GM18511 (cell line): ENCODE measurements around the gene CLTB.

Experiments used
- ATAC-seq: cut with Tn5 transposase; IDR thresholded peaks from one replicate; pipeline ENCODE4 v1.9.1; 2021; ENCODE audit warnings: mild to moderate bottlenecking, moderate library complexity; ENCODE audit not compliant: unreplicated experiment

CLTB gene

DNA sequence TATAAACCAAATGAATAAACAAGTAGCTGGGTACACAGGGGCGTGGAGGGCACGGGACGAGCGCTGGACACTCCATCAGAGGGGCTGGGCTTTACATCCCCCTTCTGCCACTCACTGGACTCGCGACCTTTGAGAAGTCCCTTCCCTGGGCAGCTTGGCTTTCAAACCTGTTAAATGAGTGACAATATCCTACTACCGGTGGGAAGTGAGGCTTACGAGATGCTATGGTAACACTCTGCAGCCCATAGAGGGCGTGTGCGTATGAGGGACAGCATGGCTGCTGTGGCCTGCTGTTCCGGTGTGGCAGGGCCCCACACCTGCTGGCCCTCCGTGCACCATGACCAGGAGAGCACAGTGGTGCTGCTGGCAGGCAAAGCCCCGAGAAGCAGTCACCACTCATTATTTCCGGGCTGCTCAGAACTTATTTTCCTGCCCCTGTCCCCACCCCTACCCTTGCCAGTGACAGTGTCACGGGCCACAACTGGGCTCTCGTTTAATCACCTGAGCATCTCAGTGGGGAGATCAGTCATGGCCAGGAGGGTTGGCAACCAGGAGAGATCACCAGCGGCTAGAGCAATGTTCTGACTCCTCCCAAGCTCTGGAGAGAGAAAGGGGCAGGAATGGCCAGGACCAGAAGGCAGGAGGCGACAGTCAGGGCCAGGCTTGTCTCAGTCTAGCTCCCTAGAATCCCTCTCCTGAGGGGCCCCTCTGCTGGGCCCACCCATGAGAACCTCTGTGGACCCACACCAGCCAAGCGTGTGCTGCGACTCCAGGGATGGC, 10.5 kb downstream of the CLTB start:
- no peak for ATAC-seq

DNA sequence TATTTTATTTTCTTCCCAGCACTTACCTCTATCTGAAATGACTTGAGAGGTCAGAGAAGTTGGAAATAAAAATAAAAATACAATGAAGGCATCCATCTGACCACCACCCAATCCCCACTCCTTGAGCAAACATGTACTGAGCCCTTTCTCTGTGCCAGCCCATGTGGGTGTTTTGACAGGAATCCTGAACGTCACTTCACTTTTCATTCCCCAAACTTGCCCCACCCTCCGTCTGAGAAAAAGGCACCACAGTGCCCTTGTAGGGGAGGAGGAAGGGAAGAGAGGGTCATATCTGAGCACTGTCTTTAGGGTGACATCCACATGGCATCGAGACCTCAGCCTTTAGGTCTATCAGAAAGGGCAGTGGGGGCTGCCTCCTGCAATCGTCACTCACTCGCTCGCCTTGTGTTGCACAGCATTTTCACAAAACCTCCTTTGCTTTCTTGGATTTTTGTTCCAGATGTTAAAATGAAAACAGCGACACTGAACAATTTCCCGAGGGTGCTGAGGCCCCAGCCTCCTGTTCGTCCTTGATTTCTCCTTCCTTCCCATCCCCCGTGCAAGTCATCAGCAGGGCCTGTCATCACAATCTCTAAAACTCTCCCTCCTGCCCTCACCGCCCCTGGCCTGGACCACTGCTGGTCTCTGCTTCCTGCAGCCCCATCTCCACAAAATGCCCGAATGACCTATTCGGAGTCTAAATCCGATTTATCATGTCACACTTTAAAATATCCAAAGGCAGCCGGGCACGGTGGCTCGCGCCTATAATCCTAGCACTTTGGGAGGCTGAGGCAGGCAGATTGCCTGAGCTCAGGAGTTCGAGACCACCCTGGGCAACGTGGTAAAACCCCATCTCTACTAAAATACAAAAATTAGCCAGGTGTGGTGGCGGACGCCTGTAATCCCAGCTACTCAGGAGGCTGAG, 14.8 kb downstream of the CLTB start:
- no peak for ATAC-seq

DNA sequence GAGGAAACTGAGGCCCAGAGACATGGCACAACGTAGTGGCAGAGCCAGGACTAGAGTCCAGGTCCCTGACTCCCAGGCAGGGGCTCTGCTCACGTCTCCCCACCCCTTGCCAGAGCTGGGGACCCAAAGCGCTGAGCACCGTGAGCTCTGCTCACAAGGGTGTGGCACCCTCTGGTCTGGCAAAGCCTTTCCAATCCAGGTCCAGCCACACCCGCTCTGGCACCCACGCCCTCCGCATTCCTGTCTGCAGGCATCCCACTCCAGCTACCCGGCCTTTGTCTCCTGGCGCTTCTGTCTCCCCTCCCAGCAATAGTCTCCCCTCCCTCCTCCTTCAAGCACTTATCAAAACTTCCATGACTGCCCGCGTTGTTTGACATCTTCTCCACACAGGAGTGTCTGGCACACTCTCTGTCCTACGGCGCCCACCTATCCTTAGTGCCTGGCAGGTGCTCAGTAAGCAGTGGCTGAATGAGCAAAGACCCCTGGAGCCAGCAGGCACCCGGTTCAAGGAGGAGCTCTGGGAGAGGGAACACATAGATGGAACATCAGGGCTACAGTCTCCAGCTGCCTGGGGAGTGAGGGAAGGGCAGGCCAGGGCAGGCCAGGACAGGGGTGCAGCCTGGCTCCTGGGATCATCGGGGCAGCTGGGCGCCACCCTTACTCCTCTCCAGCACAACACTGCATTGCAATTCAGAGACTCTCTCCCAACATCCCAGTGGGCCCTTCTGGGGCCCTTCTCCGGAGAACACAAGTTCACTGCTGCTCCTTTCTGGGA, 15.8 kb downstream of the CLTB start:
- no peak for ATAC-seq

DNA sequence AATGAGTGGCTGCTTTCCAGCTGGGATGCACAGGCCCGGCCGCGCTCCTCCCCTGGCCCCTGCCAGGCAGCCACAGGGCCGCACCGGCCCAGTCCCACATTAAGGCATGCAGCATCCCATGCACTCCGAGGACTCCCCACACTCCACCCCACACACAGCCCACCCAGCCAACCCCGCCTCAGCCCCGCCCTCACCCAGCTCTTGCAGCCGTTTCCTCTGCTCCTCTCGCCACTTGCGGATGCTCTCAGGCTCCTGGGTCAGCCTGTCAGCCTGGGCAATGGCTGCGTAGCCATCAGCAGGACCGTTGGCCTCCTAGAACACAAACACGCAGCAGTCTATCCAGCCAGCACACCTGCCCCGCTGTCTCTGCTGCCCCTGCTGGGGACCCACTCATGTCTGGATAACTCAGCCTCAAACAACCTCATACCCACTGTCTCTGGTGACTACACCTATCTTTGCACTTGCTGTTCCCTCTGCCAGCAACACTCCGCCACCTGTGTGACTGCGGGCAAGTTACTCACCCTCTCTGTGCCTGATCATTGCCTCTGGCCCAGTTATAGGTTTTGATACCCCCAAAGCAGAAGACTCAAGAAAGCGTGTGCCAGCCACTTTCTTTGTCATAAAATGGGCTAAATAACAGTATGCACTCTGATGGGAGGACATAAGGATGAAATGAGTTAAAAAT, 18.5 kb downstream of the CLTB start:
- no peak for ATAC-seq

DNA sequence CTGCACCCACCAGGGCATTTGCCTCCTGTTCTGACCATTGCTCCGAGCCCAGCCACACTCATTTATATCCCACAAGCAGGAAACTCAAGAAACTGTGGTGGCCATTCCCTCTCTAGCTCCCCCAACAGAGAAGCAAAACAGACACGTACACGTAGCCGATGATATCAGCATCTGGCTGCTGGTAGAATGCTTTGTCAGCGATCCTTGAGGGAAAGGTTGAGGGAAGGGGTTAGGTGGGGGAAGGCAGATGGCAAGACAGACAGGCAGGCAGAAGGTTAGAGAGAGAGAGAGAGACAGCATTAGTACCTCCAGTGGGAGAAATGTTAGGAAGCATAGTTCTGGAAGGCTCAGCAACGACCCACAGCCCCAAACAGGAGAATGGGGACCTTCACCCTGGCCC, 20.0 kb downstream of the CLTB start:
- no peak for ATAC-seq

DNA sequence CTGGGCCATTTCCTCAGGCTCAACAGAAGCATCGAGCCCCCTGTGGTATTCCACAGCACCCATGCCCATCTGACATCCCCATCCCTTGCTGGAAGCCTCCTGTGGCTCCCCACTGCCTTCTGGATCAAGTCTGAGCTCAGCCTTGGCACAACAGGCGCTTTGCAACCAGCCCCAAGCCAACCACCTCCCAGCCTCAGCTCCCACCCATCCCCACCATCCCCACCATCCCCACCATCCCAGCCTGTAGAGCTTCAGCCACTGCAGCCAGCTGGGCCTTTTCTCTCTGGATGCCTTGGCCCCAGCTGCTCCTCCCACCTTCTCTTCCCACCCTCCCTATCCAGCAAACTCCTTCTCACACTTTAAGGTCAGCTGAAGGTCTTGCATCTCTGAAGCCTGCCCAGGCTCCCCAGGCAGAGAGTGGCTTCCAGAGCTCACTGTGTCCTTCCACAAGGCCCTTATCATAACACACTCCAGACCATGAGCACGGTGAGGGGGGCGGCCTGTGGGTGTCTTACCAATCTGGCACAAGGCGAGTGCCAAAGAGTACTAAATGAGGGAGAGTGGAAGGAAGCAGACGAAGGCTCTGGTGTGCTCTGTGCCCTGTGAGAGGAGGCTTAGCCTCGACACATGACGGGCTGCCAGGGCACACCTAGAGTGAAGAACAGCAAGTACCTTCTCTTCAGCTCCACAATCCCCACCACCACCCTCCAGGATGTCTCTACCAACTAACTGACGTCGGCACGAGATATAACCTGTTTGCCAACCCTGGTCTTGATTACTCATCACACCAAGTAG, 21.3 kb downstream of the CLTB start:
- no peak for ATAC-seq

DNA sequence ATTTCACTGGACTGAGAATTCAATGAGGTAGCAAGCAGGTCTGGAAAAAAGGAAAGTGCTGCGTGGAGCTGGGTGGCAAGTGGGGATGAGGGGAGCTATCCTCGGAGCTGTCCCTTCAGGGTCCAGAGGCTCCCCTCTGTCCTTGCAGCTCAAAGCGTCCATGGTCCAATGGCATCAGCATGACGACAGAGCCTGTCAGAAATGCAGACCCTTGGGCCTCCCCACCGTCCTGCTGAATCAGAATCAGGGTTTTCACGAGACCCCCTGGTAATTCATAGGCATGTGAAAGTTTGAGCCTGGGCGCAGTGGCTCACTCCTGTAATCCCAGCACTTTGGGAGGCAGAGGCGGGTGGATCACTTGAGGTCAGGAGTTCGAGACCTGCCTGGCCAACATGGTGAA, 22.2 kb downstream of the CLTB start:
- ATAC-seq: no peak

DNA sequence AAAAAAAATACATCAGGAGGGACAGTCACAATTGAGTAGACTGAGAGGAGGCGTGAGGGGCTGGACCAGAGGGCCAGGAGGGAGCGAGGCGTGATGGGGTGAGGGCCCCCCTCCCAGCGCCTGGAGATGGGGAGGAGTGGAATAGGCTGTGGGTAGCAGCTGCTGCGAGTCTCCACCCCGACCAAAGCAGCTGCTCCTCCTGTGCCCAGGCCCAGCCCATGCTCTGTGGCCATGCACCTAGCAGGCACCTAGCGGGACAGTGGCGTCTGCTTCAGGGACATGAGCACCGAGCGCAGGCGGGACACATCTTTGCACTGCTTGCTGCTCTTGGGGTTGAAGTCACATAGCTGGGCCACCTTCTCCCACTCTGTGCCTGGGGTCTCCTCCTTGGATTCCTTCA, 23.8 kb downstream of the CLTB start:
- no peak for ATAC-seq

DNA sequence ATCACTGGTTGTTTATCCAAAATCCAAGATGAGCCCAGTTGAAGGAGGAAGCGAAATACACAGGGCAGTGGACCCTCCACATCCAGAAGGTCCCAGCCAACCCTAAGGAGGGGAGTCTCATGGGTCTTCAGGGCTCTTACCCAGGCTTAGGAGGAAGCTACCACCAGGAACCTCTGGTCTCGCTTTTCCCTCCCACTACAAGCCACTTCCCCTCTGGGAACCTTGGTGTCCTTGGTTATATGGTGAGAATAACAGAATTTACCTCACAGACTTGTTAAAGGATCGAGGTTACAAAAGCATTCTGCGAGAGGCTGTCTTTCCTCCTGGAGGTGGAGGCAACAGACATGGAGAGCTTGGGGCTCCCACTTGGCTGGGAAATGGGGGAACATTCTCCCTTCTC, 24.3 kb downstream of the CLTB start:
- ATAC-seq: no peak

DNA sequence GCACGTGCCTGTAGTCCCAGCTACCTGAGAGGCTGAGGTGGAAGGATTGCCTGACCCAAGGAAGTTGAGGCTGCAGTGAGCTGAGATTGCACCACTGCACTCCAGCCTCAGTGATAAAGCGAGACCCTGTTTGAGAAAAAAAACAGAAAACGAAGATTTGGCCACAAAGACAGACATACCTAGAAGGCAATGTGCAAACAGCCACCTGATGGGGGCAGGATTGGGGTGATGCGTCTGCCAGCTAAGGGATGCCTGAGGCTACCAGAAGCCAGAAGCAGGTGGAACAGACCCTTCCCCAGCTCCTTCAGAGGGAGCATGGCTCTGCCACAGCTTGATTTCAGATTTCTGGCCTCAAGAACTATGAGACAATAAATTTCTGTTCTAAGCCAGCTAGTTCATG, 24.9 kb downstream of the CLTB start:
- ATAC-seq: no peak

DNA sequence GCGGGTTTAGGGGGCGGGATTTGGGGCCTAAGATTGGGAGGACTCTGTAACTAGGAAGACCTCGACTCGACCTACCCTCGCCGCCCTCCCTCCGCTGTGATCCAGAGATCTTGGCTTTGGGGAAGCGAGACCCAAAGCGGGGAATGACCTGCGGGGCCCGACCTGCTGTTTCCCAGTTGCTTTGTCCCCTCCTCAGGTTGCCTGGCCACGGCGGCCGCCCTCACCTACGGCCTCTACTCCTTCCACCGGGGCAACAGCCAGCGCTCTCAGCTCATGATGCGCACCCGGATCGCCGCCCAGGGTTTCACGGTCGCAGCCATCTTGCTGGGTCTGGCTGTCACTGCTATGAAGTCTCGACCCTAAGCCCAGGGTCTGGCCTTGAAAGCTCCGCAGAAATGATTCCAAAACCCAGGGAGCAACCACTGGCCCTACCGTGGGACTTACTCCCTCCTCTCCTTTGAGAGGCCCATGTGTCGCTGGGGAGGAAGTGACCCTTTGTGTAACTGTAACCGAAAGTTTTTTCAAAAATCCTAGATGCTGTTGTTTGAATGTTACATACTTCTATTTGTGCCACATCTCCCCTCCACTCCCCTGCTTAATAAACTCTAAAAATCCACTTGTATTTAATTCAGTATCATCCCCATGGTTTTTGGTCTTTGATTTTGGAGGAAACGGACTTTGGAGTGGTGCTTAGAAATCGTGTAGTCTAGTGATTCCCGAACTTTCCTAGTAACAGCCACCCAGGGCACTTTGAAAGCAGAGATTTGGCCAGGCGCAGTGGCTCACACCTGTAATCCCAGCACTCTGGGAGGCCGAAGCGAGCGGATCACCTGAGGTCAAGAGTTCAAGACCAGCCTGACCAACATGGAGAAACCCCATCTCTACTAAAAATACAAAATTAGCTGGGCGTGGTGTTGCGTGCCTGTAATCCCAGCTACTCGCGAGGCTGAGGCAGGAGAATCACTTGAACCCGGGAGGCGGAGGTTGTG, 26.9 kb downstream of the CLTB start:
- peak; percentile 46 for ATAC-seq

DNA sequence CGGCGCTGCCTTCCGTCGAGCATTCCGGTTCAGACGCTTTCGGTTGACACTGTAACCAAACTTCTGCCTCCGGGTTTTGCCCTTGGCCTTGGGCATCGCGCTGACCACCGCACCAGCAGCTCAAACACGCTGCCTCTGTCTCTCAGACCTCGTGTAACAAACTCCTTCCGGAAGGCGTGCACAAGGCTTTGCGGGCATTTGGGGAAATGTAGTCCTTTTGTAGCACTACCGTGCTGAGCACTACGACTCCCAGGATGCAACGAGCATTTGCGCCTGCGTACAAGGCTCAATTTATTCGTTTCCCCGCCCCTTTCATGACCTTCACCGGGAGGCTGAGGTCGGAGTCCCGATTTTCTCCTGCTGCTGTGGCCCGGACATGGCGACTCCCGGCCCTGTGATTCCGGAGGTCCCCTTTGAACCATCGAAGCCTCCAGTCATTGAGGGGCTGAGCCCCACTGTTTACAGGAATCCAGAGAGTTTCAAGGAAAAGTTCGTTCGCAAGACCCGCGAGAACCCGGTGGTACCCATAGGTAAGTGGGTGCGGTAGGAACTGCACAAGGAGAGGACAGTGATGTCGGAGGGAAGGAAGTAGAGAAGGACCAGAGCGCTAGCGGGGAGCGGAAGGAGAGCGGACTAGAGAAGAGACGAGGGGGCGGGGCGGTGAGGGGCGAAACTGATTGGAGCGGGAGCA, 27.8 kb downstream of the CLTB start, which contains the start of the genes HIGD2A and NOP16:
TSS of gene HIGD2A (plus strand) at position 308 of the 691 bp plus-strand sequence. CDS start at position 377, 69 bp downstream.
TSS of gene NOP16 (minus strand) at position 155 of the 691 bp plus-strand sequence. CDS start at position 96, 59 bp downstream.
- peak; percentile 92 for ATAC-seq

DNA sequence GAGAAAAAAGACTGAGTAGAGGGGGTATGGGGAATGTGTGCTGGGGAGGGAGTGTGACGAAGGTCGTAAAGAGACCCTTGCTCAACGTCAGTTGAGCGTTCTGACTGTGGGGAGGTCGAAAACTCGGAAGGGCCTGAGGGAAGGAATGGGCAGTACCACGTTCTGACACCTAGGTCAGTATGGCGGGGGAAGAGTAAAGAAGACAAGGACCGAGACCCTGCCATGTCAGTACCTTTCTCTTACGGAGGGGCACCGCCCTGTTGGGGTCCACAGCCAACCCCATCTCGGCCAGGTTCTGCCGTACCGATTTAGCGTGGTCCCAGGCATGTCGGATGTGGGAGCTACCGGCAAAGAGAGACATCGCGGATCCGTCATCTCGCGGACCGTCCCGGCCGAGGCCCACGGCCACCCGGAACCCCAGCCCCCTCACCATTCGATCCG, 28.3 kb downstream of the CLTB start:
- no peak for ATAC-seq

DNA sequence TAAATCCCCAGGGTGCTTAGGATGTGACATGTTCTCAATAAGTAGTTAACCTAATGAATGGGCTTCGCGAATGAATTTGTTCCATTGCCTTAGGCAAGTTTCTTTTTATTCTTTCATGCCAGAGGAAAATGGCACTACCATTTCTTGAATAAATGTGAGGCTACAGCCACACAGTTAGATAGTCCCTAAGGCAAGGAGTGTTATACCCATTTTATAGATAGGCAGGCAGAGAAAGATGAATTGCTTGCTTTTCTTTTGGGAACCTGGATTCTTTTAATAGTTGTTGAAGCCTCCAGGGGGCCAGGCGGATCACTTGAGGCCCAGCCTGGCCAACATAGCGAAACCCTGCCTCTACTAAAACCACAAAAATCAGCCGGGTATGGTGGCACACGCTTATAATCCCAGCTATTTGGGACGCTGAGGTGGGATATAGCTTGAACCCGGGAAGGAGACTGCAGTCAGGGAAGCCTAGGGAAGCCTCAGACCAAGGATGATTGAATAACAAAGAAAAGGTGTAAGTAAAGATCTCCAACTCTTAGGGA, 28.9 kb downstream of the CLTB start:
- ATAC-seq: no peak

DNA sequence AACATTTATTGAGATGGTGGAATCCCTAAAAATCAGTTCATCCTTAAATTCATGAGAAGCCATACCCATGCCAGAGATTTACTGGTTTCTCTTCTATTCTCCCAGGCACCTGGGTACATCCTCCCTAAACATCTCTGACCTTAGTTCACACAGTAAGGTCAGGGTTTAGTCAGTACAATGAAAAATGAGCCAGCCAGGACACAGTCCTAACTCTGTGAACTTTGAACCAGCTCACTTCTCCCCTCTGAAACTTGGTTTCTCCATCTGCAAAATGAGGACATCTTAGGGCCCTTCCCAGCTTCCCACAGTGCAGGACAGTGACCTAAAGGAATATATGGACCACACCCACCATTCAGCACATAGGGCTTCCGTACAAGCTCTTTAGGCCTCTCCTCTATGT, 29.8 kb downstream of the CLTB start:
- ATAC-seq: no peak

DNA sequence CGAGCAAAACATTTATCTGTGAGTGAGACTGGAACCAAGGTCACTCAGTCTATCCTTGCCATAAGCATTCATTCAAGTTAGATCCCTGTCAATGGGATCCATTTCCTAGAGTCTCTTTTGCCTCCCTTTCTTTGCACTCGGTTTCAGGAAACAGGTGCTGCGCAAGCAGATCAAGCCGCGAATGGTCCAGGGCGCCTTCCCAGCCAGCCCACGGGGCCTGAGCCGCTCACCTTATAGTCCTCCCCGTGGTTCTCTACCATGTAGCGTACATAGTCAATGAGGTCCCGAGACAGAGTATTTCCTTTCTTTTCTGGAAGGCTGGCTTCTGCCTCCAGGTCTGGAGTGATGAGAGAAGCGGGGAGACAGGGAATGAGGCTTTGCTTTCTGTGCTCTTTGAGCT, 31.3 kb downstream of the CLTB start:
- no peak for ATAC-seq

DNA sequence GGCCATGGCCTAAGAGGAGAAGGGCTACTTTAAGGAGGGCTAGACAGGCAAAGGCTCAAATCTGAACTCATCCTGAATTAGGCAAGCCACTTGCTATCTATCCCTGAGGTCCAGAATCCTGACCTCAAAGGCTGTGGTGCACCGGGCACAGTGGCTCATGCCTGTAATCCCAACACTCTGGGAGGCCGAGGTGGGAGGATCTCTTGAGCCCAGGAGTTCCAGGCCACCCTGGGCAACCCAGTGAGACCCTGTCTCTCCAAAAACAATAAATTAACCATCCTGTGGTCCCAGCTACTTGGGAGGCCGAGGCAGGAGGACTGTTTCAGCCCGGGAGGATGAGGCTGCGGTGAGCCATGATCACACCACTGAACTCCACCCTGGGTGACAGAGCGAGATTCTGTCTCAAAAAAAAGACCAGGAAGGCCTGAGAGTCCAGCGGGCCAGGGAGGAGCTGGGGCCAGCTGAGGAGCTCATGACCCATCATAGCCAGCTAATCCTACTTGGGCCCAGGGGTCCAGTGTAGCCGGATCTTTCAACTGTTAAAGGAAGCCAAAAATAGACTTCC, 31.9 kb downstream of the CLTB start:
- no peak for ATAC-seq
